HL-60 (cell line): Measurements from ENCODE around the gene IL22RA1.

Experiments
- DNase-seq, 2 experiments: peaks; one replicate each; pipeline ENCODE4 v3.0.0-alpha.2; 2010 to 2020; ENCODE audit warnings: low read depth in 1 of 2, low spot score in 1 of 2
- H3K27ac ChIP-seq: fragments of 250-450 bp; sonication (Bioruptor Pico); replicated peaks from 2 replicates; pipeline ENCODE4 v1.5.1; 2020; ENCODE audit warnings: mild to moderate bottlenecking, moderate library complexity
- H3K27me3 ChIP-seq: fragments of 250-450 bp; sonication (Bioruptor Pico); 2 replicates; pipeline ENCODE4 v1.5.1; 2021; ENCODE audit warnings: mild to moderate bottlenecking, moderate library complexity; ENCODE audit not compliant: insufficient read depth, poor library complexity, severe bottlenecking
- H3K4me3 ChIP-seq: replicated peaks from 2 replicates; pipeline ENCODE4 v1.5.1; 2011; ENCODE audit warnings: mild to moderate bottlenecking, control low read depth, low read length; ENCODE audit not compliant: insufficient read depth
- GABPA ChIP-seq: IDR thresholded peaks from 2 replicates; pipeline ENCODE4 v1.6.1; 2012; ENCODE audit warnings: low read depth
- POLR2AphosphoS5 ChIP-seq: IDR thresholded peaks from 2 replicates; pipeline ENCODE4 v1.6.1; 2012; ENCODE audit warnings: low read depth
- REST ChIP-seq: IDR thresholded peaks from 2 replicates; pipeline ENCODE4 v1.6.1; 2012; ENCODE audit warnings: low read depth; ENCODE audit not compliant: insufficient replicate concordance
- SPI1 ChIP-seq: IDR thresholded peaks from 2 replicates; pipeline ENCODE4 v1.6.1; 2012; ENCODE audit warnings: low read depth, mild to moderate bottlenecking, borderline replicate concordance
- TF ChIP-seq, protein P1 (sequence below): IDR thresholded peaks from one replicate; pipeline ENCODE4 v1.5.1; 2011; ENCODE audit warnings: low read length, control low read depth, inconsistent platforms; ENCODE audit not compliant: insufficient read depth

The IL22RA1 gene

GRCh38 chr1:24082372-24082771, 60.6 kb downstream of the IL22RA1 start:
- no peak overlapping the region for H3K27ac ChIP-seq
- no peak overlapping the region for H3K4me3 ChIP-seq
- no peak for DNase-seq
- H3K27me3 ChIP-seq: no peaks in the 10 kb centered on the region
- no peak for TF ChIP-seq GABPA
- no peak for TF ChIP-seq POLR2AphosphoS5
- TF ChIP-seq, protein P1, sequence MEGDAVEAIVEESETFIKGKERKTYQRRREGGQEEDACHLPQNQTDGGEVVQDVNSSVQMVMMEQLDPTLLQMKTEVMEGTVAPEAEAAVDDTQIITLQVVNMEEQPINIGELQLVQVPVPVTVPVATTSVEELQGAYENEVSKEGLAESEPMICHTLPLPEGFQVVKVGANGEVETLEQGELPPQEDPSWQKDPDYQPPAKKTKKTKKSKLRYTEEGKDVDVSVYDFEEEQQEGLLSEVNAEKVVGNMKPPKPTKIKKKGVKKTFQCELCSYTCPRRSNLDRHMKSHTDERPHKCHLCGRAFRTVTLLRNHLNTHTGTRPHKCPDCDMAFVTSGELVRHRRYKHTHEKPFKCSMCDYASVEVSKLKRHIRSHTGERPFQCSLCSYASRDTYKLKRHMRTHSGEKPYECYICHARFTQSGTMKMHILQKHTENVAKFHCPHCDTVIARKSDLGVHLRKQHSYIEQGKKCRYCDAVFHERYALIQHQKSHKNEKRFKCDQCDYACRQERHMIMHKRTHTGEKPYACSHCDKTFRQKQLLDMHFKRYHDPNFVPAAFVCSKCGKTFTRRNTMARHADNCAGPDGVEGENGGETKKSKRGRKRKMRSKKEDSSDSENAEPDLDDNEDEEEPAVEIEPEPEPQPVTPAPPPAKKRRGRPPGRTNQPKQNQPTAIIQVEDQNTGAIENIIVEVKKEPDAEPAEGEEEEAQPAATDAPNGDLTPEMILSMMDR: no peak
- TF ChIP-seq SPI1: no peak
- no peak for TF ChIP-seq REST

DNA sequence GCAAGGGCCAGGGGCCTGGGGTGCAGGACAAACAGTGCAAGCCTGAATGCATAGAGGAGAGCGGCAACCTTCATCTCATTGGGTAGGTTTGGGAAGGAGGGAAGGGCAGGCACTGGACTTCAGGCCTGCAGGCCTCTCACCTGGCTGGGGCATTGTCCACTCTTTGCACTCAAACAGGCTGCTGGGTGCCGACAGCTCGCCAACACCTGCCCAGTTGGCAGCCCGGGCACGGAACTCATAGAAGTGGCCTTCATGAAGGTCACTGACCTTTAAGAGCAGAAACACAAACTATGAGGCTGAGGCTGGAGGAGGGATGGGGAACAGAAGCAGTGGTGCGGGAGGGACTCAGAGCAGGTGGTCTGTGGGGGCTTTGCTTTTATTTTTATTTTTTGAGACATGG, 61.8 kb downstream of the IL22RA1 start:
- no peak for DNase-seq
- no peak overlapping the region for H3K27ac ChIP-seq
- TF ChIP-seq, protein P1: no peak
- no peak for TF ChIP-seq REST
- TF ChIP-seq SPI1: no peak
- no peak for TF ChIP-seq GABPA
- TF ChIP-seq POLR2AphosphoS5: no peak
- no peaks in the 10 kb centered on the region for H3K27me3 ChIP-seq
- H3K4me3 ChIP-seq: no peak overlapping the region

GRCh38 chr1:24080131-24080530, 62.8 kb downstream of the IL22RA1 start:
- Histone ChIP-seq H3K27me3 (no peaks in the 10 kb centered on the region), H3K4me3 (no peak overlapping the region), H3K27ac (no peak overlapping the region)
- no peak for DNase-seq
- no peak for TF ChIP-seq POLR2AphosphoS5
- no peak for TF ChIP-seq GABPA
- TF ChIP-seq, protein P1: no peak
- TF ChIP-seq REST: no peak
- no peak for TF ChIP-seq SPI1
